ENCODE measurements around the gene FAM78B. TPM values are rescaled to one million over a fixed set of nuclear protein-coding genes. Genes with fewer than 3 reads are reported as not detected.

The FAM78B gene
- total RNA-seq, 2 donors from 2014 or later: 2.3 to 4.2 TPM

GRCh38 chr1:166169182-166169581 lies 2.4 kb upstream of the FAM78B start:
- Histone ChIP-seq H3K9ac (ENCODE audit: extremely low read depth, low read length, poor library complexity, severe bottlenecking) (no peak overlapping the region), H3K4me1 (ENCODE audit: control insufficient read depth, insufficient read depth, low read length) (no peaks in the 10 kb centered on the region), H3K27me3 (ENCODE audit: control insufficient read depth, insufficient read depth, low read length, poor library complexity, severe bottlenecking) (peaks cover 17% of the 10 kb centered on the region), H3K4me3 (ENCODE audit: low read length) (no peak overlapping the region), H3K36me3 (ENCODE audit: control insufficient read depth, insufficient read depth, low read length) (no peaks in the 10 kb centered on the region), H3K9me3 (ENCODE audit: control insufficient read depth, low read length) (no peaks in the 10 kb centered on the region), H3K27ac (ENCODE audit: low read depth, low read length) (no peak overlapping the region)
- H3K27me3 Mint-ChIP-seq (ENCODE audit: insufficient read depth): peaks cover 39% of the 10 kb centered on the region
- no peaks in the 10 kb centered on the region for H3K9me3 Mint-ChIP-seq
- H3K27ac Mint-ChIP-seq: no peak overlapping the region
- TF ChIP-seq CTCF (conservative IDR thresholded peaks at IDR 0.05): no peak
- no peak overlapping the region for H3K4me3 Mint-ChIP-seq
- no peaks in the 10 kb centered on the region for H3K36me3 Mint-ChIP-seq (ENCODE audit: low read depth)
- 85 to 100% methylated on average over 1 to 3 of the region's 3 CpGs for WGBS, 2 experiments (ENCODE audit: insufficient coverage in 1 of 2, insufficient read length in 1 of 2)
- peak; percentile 14 for DNase-seq
- peaks cover 23% of the 10 kb centered on the region for H3K4me1 Mint-ChIP-seq

GRCh38 chr1:166167572-166167925 lies 748 bp upstream of the FAM78B start:
- WGBS, 2 experiments (ENCODE audit: insufficient coverage in 1 of 2, insufficient read length in 1 of 2): 74 to 83% methylated on average over 4 to 5 of the region's 5 CpGs
- peak overlapping the region; percentile 82 for H3K4me3 ChIP-seq (ENCODE audit: low read length)
- H3K27ac Mint-ChIP-seq: no peak overlapping the region
- no peaks in the 10 kb centered on the region for H3K4me1 ChIP-seq (ENCODE audit: control insufficient read depth, insufficient read depth, low read length)
- no peaks in the 10 kb centered on the region for H3K9me3 Mint-ChIP-seq
- no peaks in the 10 kb centered on the region for H3K36me3 ChIP-seq (ENCODE audit: control insufficient read depth, insufficient read depth, low read length)
- H3K36me3 Mint-ChIP-seq (ENCODE audit: low read depth): no peaks in the 10 kb centered on the region
- TF ChIP-seq CTCF (conservative IDR thresholded peaks at IDR 0.05): peak; percentile 12
- H3K27me3 Mint-ChIP-seq (ENCODE audit: insufficient read depth): peaks cover 55% of the 10 kb centered on the region
- H3K27me3 ChIP-seq (ENCODE audit: control insufficient read depth, insufficient read depth, low read length, poor library complexity, severe bottlenecking): peaks cover 33% of the 10 kb centered on the region
- peak overlapping the region; percentile 61 for H3K4me3 Mint-ChIP-seq
- H3K9me3 ChIP-seq (ENCODE audit: control insufficient read depth, low read length): no peaks in the 10 kb centered on the region
- no peak overlapping the region for H3K9ac ChIP-seq (ENCODE audit: extremely low read depth, low read length, poor library complexity, severe bottlenecking)
- peaks cover 23% of the 10 kb centered on the region for H3K4me1 Mint-ChIP-seq
- no peak for DNase-seq
- no peak overlapping the region for H3K27ac ChIP-seq (ENCODE audit: low read depth, low read length)

- Histone ChIP-seq H3K36me3 (ENCODE audit: control insufficient read depth, insufficient read depth, low read length) (no peaks in the 10 kb centered on the region), H3K9me3 (ENCODE audit: control insufficient read depth, low read length) (no peaks in the 10 kb centered on the region), H3K27me3 (ENCODE audit: control insufficient read depth, insufficient read depth, low read length, poor library complexity, severe bottlenecking) (peaks cover 45% of the 10 kb centered on the region), H3K9ac (ENCODE audit: extremely low read depth, low read length, poor library complexity, severe bottlenecking) (no peak overlapping the region), H3K4me3 (ENCODE audit: low read length) (no peak overlapping the region), H3K4me1 (ENCODE audit: control insufficient read depth, insufficient read depth, low read length) (no peaks in the 10 kb centered on the region), H3K27ac (ENCODE audit: low read depth, low read length) (no peak overlapping the region)
- Mint-ChIP-seq H3K4me3 (peak overlapping the region; percentile 72), H3K27ac (no peak overlapping the region), H3K9me3 (no peaks in the 10 kb centered on the region), H3K36me3 (ENCODE audit: low read depth) (no peaks in the 10 kb centered on the region), H3K27me3 (ENCODE audit: insufficient read depth) (peaks cover 68% of the 10 kb centered on the region), H3K4me1 (peaks cover 23% of the 10 kb centered on the region)
- no peak for DNase-seq
- 0% methylated on average over 50 of the region's 50 CpGs; no CpG with 5 or more reads in 1 of the 2 experiments for WGBS, 2 experiments (ENCODE audit: insufficient coverage in 1 of 2, insufficient read length in 1 of 2)
- no peak for TF ChIP-seq CTCF (conservative IDR thresholded peaks at IDR 0.05)
Measured at GRCh38 chr1:166166329-166166697, 488 bp downstream of the FAM78B start.
